H1 (cell line): ENCODE data around the gene RAD51B. TPM values are rescaled to one million over a fixed set of nuclear protein-coding genes. Genes with fewer than 3 reads are reported as not detected.

Experiments used
- CTCF ChIA-PET: fragments of 300-600 bp; sonication (Branson Sonifier 250); formaldehyde crosslinking; loops from one replicate; lab custom pipeline; 2021; ENCODE audit not compliant: partially characterized antibody; lab: Charles Lee
- POLR2A ChIA-PET: fragments of 300-600 bp; sonication (Branson Sonifier 250); formaldehyde crosslinking; loops from one replicate; lab custom pipeline; 2021; ENCODE audit warnings: inconsistent platforms; ENCODE audit not compliant: partially characterized antibody; lab: Charles Lee
- DNase-seq, 2 experiments: peaks; one replicate each; pipeline versions ENCODE4 v3.0.0 to v3.0.0-alpha.2; 2010 to 2022; ENCODE audit warnings: low spot score in 2 of 2, low read depth in 1 of 2, mixed read lengths in 1 of 2
- FAIRE-seq: peaks from 2 replicates; lab custom pipeline; 2011; peaks lifted over from hg19 to GRCh38; lab: Jason Lieb, UNC
- H2AFZ ChIP-seq: 2 replicates; pipeline ENCODE4 v1.8.1; 2012; ENCODE audit warnings: low read length, inconsistent platforms
- H2AK5ac ChIP-seq: 2 replicates; pipeline ENCODE4 v1.6.1; 2013; ENCODE audit warnings: low read depth, low read length
- H2BK120ac ChIP-seq: replicated peaks from 2 replicates; pipeline ENCODE3; 2013; ENCODE audit warnings: low read depth, low read length, inconsistent platforms
- H2BK12ac ChIP-seq: 2 replicates; pipeline ENCODE4 v1.6.1; 2013; ENCODE audit warnings: low read depth, low read length
- H2BK15ac ChIP-seq: 2 replicates; pipeline ENCODE4 v1.6.1; 2013; ENCODE audit warnings: low read length
- H2BK20ac ChIP-seq: 2 replicates; pipeline ENCODE4 v1.6.1; 2013; ENCODE audit warnings: low read length
- H2BK5ac ChIP-seq: 2 replicates; pipeline ENCODE4 v1.6.1; 2013; ENCODE audit warnings: low read depth, low read length
- H3K14ac ChIP-seq: 2 replicates; pipeline ENCODE4 v1.6.1; 2013; ENCODE audit warnings: inconsistent platforms; ENCODE audit not compliant: insufficient read length
- H3K18ac ChIP-seq: 2 replicates; pipeline ENCODE4 v1.6.1; 2013; ENCODE audit warnings: low read length; ENCODE audit errors: extremely low read depth
- H3K23ac ChIP-seq: 2 replicates; pipeline ENCODE4 v1.6.1; 2013; ENCODE audit warnings: inconsistent platforms; ENCODE audit not compliant: insufficient read length
- H3K23me2 ChIP-seq: 2 replicates; pipeline ENCODE4 v1.6.1; 2013; ENCODE audit warnings: low read depth, low read length
- H3K27ac ChIP-seq: 2 replicates; pipeline ENCODE4 v1.6.1; 2011; ENCODE audit warnings: low read depth, low read length, inconsistent platforms
- H3K27me3 ChIP-seq, 4 experiments: replicated peaks in 1 of 4; 1 replicate in 1 of 4; 2 replicates in 3 of 4; pipeline versions ENCODE4 v1.6.1 to v1.8.1; 2011 to 2013; ENCODE audit warnings: low read length in 3 of 4, mild to moderate bottlenecking in 3 of 4, inconsistent platforms in 2 of 4, mixed read lengths in 2 of 4, moderate library complexity in 1 of 4; ENCODE audit not compliant: control insufficient read depth in 3 of 4, insufficient read depth in 3 of 4; ENCODE audit errors: extremely low read depth in 1 of 4
- H3K36me3 ChIP-seq, 4 experiments: 2 replicates each; pipeline versions ENCODE4 v1.6.1 to v1.8.1; 2011 to 2013; ENCODE audit warnings: mild to moderate bottlenecking in 4 of 4, low read length in 3 of 4, moderate library complexity in 2 of 4, control low read depth in 1 of 4, inconsistent platforms in 1 of 4; ENCODE audit not compliant: insufficient read depth in 4 of 4, control insufficient read depth in 2 of 4
- H3K4ac ChIP-seq: replicated peaks from 2 replicates; pipeline ENCODE3; 2013; ENCODE audit warnings: low read length, low read depth, mixed read lengths, inconsistent platforms; ENCODE audit not compliant: insufficient read length
- H3K4me1 ChIP-seq, 4 experiments: replicated peaks in 1 of 4; 1 replicate in 1 of 4; 2 replicates in 3 of 4; pipeline versions ENCODE4 v1.6.1 to v1.8.1; 2011 to 2013; ENCODE audit warnings: low read length in 3 of 4, inconsistent platforms in 2 of 4, mixed read lengths in 1 of 4; ENCODE audit not compliant: insufficient read depth in 4 of 4, control insufficient read depth in 3 of 4
- H3K4me2 ChIP-seq, 2 experiments: 2 replicates each; pipeline versions ENCODE4 v1.6.1 to v1.8.1; 2011 to 2013; ENCODE audit warnings: low read depth in 2 of 2, low read length in 2 of 2, control low read depth in 1 of 2, inconsistent platforms in 1 of 2, mild to moderate bottlenecking in 1 of 2; ENCODE audit not compliant: insufficient read depth in 1 of 2
- H3K4me3 ChIP-seq, 4 experiments: fragments of 200-600, 300-600 bp in 1 of 4; sonication (generic), shearing (Covaris generic), sonication (Bioruptor Twin) in 1 of 4; 2 replicates each; pipeline versions ENCODE4 v1.5.1 to v1.8.1; 2011 to 2016; ENCODE audit warnings: low read length in 4 of 4, low read depth in 3 of 4, control low read depth in 2 of 4, inconsistent platforms in 2 of 4, mild to moderate bottlenecking in 2 of 4, mixed read lengths in 1 of 4, moderate library complexity in 1 of 4; ENCODE audit not compliant: insufficient read depth in 2 of 4; ENCODE audit errors: extremely low read depth in 1 of 4
- H3K56ac ChIP-seq: replicated peaks from 2 replicates; pipeline ENCODE3; 2013; ENCODE audit warnings: low read depth, mild to moderate bottlenecking, mixed read lengths, low read length, inconsistent platforms; ENCODE audit not compliant: insufficient read length
- H3K79me1 ChIP-seq: 2 replicates; pipeline ENCODE4 v1.6.1; 2013; ENCODE audit warnings: low read depth, low read length, control low read depth
- H3K79me2 ChIP-seq, 2 experiments: 2 replicates each; pipeline versions ENCODE4 v1.6.1 to v1.8.1; 2012 to 2013; ENCODE audit warnings: low read length in 2 of 2, mild to moderate bottlenecking in 2 of 2, inconsistent platforms in 1 of 2; ENCODE audit not compliant: insufficient read depth in 2 of 2, control insufficient read depth in 1 of 2
- H3K9ac ChIP-seq, 4 experiments: replicated peaks in 1 of 4; 1 replicate in 1 of 4; 2 replicates in 3 of 4; pipeline versions ENCODE4 v1.6.1 to v1.8.1; 2011 to 2013; ENCODE audit warnings: low read depth in 3 of 4, low read length in 3 of 4, control low read depth in 2 of 4, mild to moderate bottlenecking in 2 of 4, moderate library complexity in 2 of 4, inconsistent platforms in 1 of 4; ENCODE audit errors: extremely low read depth in 1 of 4
- H3K9me3 ChIP-seq, 2 experiments: 2 replicates each; pipeline versions ENCODE4 v1.6.1 to v1.8.1; 2012 to 2013; ENCODE audit warnings: mild to moderate bottlenecking in 2 of 2, moderate library complexity in 2 of 2, control low read depth in 1 of 2, inconsistent platforms in 1 of 2, low read depth in 1 of 2, low read length in 1 of 2, mixed read lengths in 1 of 2; ENCODE audit not compliant: insufficient read depth in 2 of 2
- H4K20me1 ChIP-seq, 2 experiments: replicated peaks in 1 of 2; 2 replicates each; pipeline versions ENCODE3 to v1.8.1; 2011 to 2013; ENCODE audit warnings: inconsistent platforms in 2 of 2, low read length in 2 of 2, mild to moderate bottlenecking in 1 of 2; ENCODE audit not compliant: insufficient read depth in 2 of 2, control insufficient read depth in 1 of 2
- H4K5ac ChIP-seq: 2 replicates; pipeline ENCODE4 v1.6.1; 2013; ENCODE audit warnings: low read length, low read depth, mixed read lengths, inconsistent platforms; ENCODE audit not compliant: insufficient read length
- H4K8ac ChIP-seq: 2 replicates; pipeline ENCODE4 v1.8.0; 2013; ENCODE audit warnings: mild to moderate bottlenecking, moderate library complexity, low read length, inconsistent platforms; ENCODE audit not compliant: insufficient read depth; ENCODE audit errors: extremely low read depth
- H4K91ac ChIP-seq: replicated peaks from 2 replicates; pipeline ENCODE3; 2013; ENCODE audit warnings: low read length, mixed read lengths, inconsistent platforms; ENCODE audit not compliant: insufficient read length
- BACH1 ChIP-seq: IDR thresholded peaks from 2 replicates; pipeline ENCODE4 v1.6.1; 2012; ENCODE audit warnings: low read length, improper control_type of control experiment
- EZH2 ChIP-seq: fragments of 200-600 bp; sonication (generic); IDR thresholded peaks from 2 replicates; pipeline ENCODE4 v1.7.1; 2012; ENCODE audit warnings: low read depth, mild to moderate bottlenecking, moderate library complexity, low read length, inconsistent platforms; ENCODE audit not compliant: severe bottlenecking
- POLR2A ChIP-seq, 2 experiments: IDR thresholded peaks; 1 replicate in 1 of 2; 2 replicates in 1 of 2; pipeline ENCODE4 v1.6.1; 2011; ENCODE audit warnings: low read depth in 2 of 2, low read length in 2 of 2, mild to moderate bottlenecking in 2 of 2; ENCODE audit errors: control extremely low read depth in 1 of 2
- SIX5 ChIP-seq: IDR thresholded peaks from 2 replicates; pipeline ENCODE4 v1.6.1; 2011; ENCODE audit warnings: mild to moderate bottlenecking, low read depth, low read length
- TAF1 ChIP-seq: IDR thresholded peaks from 2 replicates; pipeline ENCODE4 v1.6.1; 2011; ENCODE audit warnings: mild to moderate bottlenecking, low read depth, low read length
- WGBS, 2 experiments: shearing (Covaris generic) in 1 of 2; methylation state at CpG; one replicate each; pipeline versions ENCODE4 v1.1.6 to v1.1.7; 2013 to 2015; ENCODE audit warnings: low lambda C conversion rate in 2 of 2, mixed read lengths in 2 of 2, inconsistent platforms in 1 of 2, low coverage in 1 of 2, missing lambda C conversion rate in 1 of 2; ENCODE audit not compliant: insufficient replicate concordance in 2 of 2, insufficient coverage in 1 of 2, insufficient read length in 1 of 2; ENCODE audit errors: extremely low coverage in 1 of 2, missing lambda C conversion rate in 1 of 2; 5-methylcytosine and 5-hydroxymethylcytosine counted together
- polyA plus RNA-seq, 7 experiments: library from polyadenylated mRNA; depleted of rRNA in 3 of 7; stranded (reverse) in 5 of 7; unstranded in 2 of 7; fragments of >200 nt in 5 of 7; fragments of 200-250 nt in 2 of 7; gene quantifications; 1 replicate in 5 of 7; 2 replicates in 1 of 7; 4 replicates in 1 of 7; pipeline versions ENCODE4 v1.2.1 to v1.2.3, GENCODE V29; 2011 to 2013; ENCODE audit warnings: missing spikeins in 2 of 7, mixed read lengths in 2 of 7
- total RNA-seq: library from RNA; stranded (reverse); fragmentation: NEBNext Ultra II Directional; extraction: Animal tissue kit (Norgen Biotek cat#: 25700); gene quantifications from 2 replicates; pipeline ENCODE4 v1.2.1, GENCODE V29; 2021
- TF ChIP-seq, protein P1 (sequence below): IDR thresholded peaks from 2 replicates; pipeline ENCODE4 v1.6.1; 2012; ENCODE audit warnings: inconsistent platforms

RAD51B gene
- total and polyA plus RNA-seq, 2 of the 8 experiments (the other 6 are each of a cell fraction or from before 2014, with no cell fraction given), result 3.9 to 14.9 TPM

DNA sequence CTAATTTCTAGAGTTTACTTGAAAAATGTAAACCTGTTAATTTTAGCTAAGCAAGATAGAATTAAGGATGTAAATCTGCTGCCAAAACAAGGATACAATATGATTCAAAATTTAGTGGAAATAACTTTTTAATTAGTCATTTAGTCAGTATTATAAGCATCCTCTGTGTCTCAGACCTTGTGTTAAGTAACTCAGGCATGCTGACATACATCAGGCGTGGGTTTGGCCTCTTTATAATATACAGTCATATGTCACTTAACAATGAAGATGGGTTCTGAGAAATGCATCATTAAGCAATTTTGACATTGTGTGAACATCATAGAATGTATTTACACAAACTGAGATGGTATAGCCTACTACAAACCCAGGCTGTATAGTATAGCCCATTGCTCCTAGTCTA lies 586.4 kb downstream of the RAD51B start:
- ChIA-PET CTCF (interaction anchor here (0.6 to 1.2 kb wide), 5 partner anchors 31 to 397 kb away, joined by 3 to 4 read pairs (median 3); no protein-coding TSS in a partner anchor), POLR2A (no interaction called here)
- Histone ChIP-seq H2BK12ac (no peak overlapping the region), H4K8ac (no peak overlapping the region), H3K27ac (no peak overlapping the region), H3K23ac (no peak overlapping the region), H3K4me2 (no peak overlapping the region), H2BK120ac (no peak overlapping the region), H3K18ac (no peak overlapping the region), H3K9me3 (no peaks in the 10 kb centered on the region), H2AK5ac (no peak overlapping the region), H2AFZ (no peak overlapping the region), H4K91ac (no peak overlapping the region), H4K5ac (no peak overlapping the region), H2BK15ac (no peak overlapping the region), H3K4me1 (peaks cover 0 to 8% (median 2%) of the 10 kb centered on the region in 4 experiments; a peak in 2 of 7 replicates), H3K27me3 (peaks cover 0 to 1% (median 0%) of the 10 kb centered on the region in 4 experiments; a peak in 1 of 7 replicates), H3K4ac (no peak overlapping the region), H2BK20ac (no peak overlapping the region), H3K23me2 (no peaks in the 10 kb centered on the region; the same call in 1 of the 2 replicates), H3K79me2 (no peaks in the 10 kb centered on the region), H2BK5ac (no peak overlapping the region), H3K9ac (no peak overlapping the region), H4K20me1 (no peaks in the 10 kb centered on the region), H3K36me3 (no peaks in the 10 kb centered on the region), H3K14ac (no peak overlapping the region), H3K79me1 (no peaks in the 10 kb centered on the region), H3K4me3 (no peak overlapping the region), H3K56ac (no peak overlapping the region)
- FAIRE-seq (no peak), DNase-seq (no peak)
- 86% methylated on average over 1 of the region's 1 CpG; no CpG with 5 or more reads in 1 of the 2 experiments for WGBS, 2 experiments
- TF ChIP-seq BACH1 (no peak), EZH2 (no peak), TAF1 (no peak), POLR2A (IDR thresholded peaks at IDR 0.05; ENCODE audit: control extremely low read depth in 1 of 2, low read depth in 2 of 2, low read length in 2 of 2) (no peak), SIX5 (no peak)
- TF ChIP-seq, protein P1, sequence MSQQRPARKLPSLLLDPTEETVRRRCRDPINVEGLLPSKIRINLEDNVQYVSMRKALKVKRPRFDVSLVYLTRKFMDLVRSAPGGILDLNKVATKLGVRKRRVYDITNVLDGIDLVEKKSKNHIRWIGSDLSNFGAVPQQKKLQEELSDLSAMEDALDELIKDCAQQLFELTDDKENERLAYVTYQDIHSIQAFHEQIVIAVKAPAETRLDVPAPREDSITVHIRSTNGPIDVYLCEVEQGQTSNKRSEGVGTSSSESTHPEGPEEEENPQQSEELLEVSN, result no peak
